ENCODE results near the gene NLRX1.
"Not testable (repeated sequence)": the region's sequence is repeated elsewhere in the genome, so short reads cannot be mapped to it uniquely, and the experiment has no call there.

NLRX1 gene

GRCh38 chr11:119168471-119169281, at the start of gene NLRX1:
Gene NLRX1, plus strand, starts transcription at chr11:119168725. Its CDS starts 2,679 bp downstream, at chr11:119171404.
- Mint-ChIP-seq H3K36me3 (ENCODE audit: low read depth) (peaks cover 1% of the 10 kb centered on the region), H3K4me1 (ENCODE audit: low read depth) (peaks cover 17% of the 10 kb centered on the region), H3K27me3 (ENCODE audit: low read depth) (no peaks in the 10 kb centered on the region), H3K27ac (peak within 1 kb of the TSS; percentile 95), H3K4me3 (peak within 1 kb of the TSS; percentile 94), H3K9me3 (no peaks in the 10 kb centered on the region)
- DNase-seq (ENCODE audit: low spot score) = peak; percentile 84

- peaks cover 40% of the 10 kb centered on the region for H3K4me1 Mint-ChIP-seq (ENCODE audit: low read depth)
- no peak overlapping the region for H3K4me3 Mint-ChIP-seq
- H3K36me3 Mint-ChIP-seq (ENCODE audit: low read depth) = peaks cover 41% of the 10 kb centered on the region
- H3K27ac Mint-ChIP-seq = no peak overlapping the region
- DNase-seq (ENCODE audit: low spot score) = no peak
- H3K27me3 Mint-ChIP-seq (ENCODE audit: low read depth) = no peaks in the 10 kb centered on the region
- H3K9me3 Mint-ChIP-seq = no peaks in the 10 kb centered on the region
These were observed 49.6 kb upstream of the NLRX1 start for GRCh38 chr11:119118946-119119345.

GRCh38 chr11:119120639-119121007, 47.9 kb upstream of the NLRX1 start:
- H3K36me3 Mint-ChIP-seq (ENCODE audit: low read depth) = peaks cover 36% of the 10 kb centered on the region
- no peaks in the 10 kb centered on the region for H3K9me3 Mint-ChIP-seq
- no peak for DNase-seq (ENCODE audit: low spot score)
- peak overlapping the region; percentile 95 for H3K4me3 Mint-ChIP-seq
- H3K27ac Mint-ChIP-seq = peak overlapping the region; percentile 82
- no peaks in the 10 kb centered on the region for H3K27me3 Mint-ChIP-seq (ENCODE audit: low read depth)
- peaks cover 31% of the 10 kb centered on the region for H3K4me1 Mint-ChIP-seq (ENCODE audit: low read depth)

GRCh38 chr11:119121008-119121810, 47.3 kb upstream of the NLRX1 start, which contains the start of gene HINFP:
Gene HINFP, plus strand, starts transcription at chr11:119121580. Its CDS starts 5,365 bp downstream, at chr11:119126945.
- peak within 1 kb of the TSS; percentile 82 for H3K27ac Mint-ChIP-seq
- H3K27me3 Mint-ChIP-seq (ENCODE audit: low read depth) = no peaks in the 10 kb centered on the region
- peaks cover 30% of the 10 kb centered on the region for H3K36me3 Mint-ChIP-seq (ENCODE audit: low read depth)
- H3K4me3 Mint-ChIP-seq = peak within 1 kb of the TSS; percentile 95
- H3K9me3 Mint-ChIP-seq = no peaks in the 10 kb centered on the region
- DNase-seq (ENCODE audit: low spot score) = peak; percentile 99
- H3K4me1 Mint-ChIP-seq (ENCODE audit: low read depth) = peaks cover 26% of the 10 kb centered on the region

GRCh38 chr11:119121811-119122124, 46.8 kb upstream of the NLRX1 start:
- Mint-ChIP-seq H3K4me3 (peak overlapping the region; percentile 95), H3K4me1 (ENCODE audit: low read depth) (peaks cover 27% of the 10 kb centered on the region), H3K9me3 (no peaks in the 10 kb centered on the region), H3K27ac (peak overlapping the region; percentile 82), H3K27me3 (ENCODE audit: low read depth) (no peaks in the 10 kb centered on the region), H3K36me3 (ENCODE audit: low read depth) (peaks cover 29% of the 10 kb centered on the region)
- DNase-seq (ENCODE audit: low spot score) = no peak

- no peak overlapping the region for H3K27ac Mint-ChIP-seq
- peaks cover 35% of the 10 kb centered on the region for H3K36me3 Mint-ChIP-seq (ENCODE audit: low read depth)
- no peak overlapping the region for H3K4me3 Mint-ChIP-seq
- peaks cover 26% of the 10 kb centered on the region for H3K4me1 Mint-ChIP-seq (ENCODE audit: low read depth)
- no peak for DNase-seq (ENCODE audit: low spot score)
- H3K9me3 Mint-ChIP-seq = no peaks in the 10 kb centered on the region
- H3K27me3 Mint-ChIP-seq (ENCODE audit: low read depth) = no peaks in the 10 kb centered on the region
These were observed 42.7 kb upstream of the NLRX1 start for GRCh38 chr11:119125821-119126220.

- no peak for DNase-seq (ENCODE audit: low spot score)
- peak overlapping the region; percentile 21 for H3K27ac Mint-ChIP-seq
- H3K36me3 Mint-ChIP-seq (ENCODE audit: low read depth) = peaks cover 42% of the 10 kb centered on the region
- no peak overlapping the region for H3K4me3 Mint-ChIP-seq
- peaks cover 23% of the 10 kb centered on the region for H3K4me1 Mint-ChIP-seq (ENCODE audit: low read depth)
- no peaks in the 10 kb centered on the region for H3K9me3 Mint-ChIP-seq
- H3K27me3 Mint-ChIP-seq (ENCODE audit: low read depth) = no peaks in the 10 kb centered on the region
These were observed 41.8 kb upstream of the NLRX1 start for GRCh38 chr11:119126675-119127268.

- H3K36me3 Mint-ChIP-seq (ENCODE audit: low read depth) = peaks cover 50% of the 10 kb centered on the region
- no peaks in the 10 kb centered on the region for H3K9me3 Mint-ChIP-seq
- no peak overlapping the region for H3K27ac Mint-ChIP-seq
- peaks cover 10% of the 10 kb centered on the region for H3K4me1 Mint-ChIP-seq (ENCODE audit: low read depth)
- H3K27me3 Mint-ChIP-seq (ENCODE audit: low read depth) = no peaks in the 10 kb centered on the region
- no peak for DNase-seq (ENCODE audit: low spot score)
- H3K4me3 Mint-ChIP-seq = no peak overlapping the region
These were observed 37.9 kb upstream of the NLRX1 start for GRCh38 chr11:119130662-119131061.

GRCh38 chr11:119134389-119134978, 34.0 kb upstream of the NLRX1 start:
- Mint-ChIP-seq H3K27ac (no peak overlapping the region), H3K9me3 (no peaks in the 10 kb centered on the region), H3K27me3 (ENCODE audit: low read depth) (peaks cover 13% of the 10 kb centered on the region), H3K4me1 (ENCODE audit: low read depth) (peaks cover 5% of the 10 kb centered on the region), H3K4me3 (no peak overlapping the region), H3K36me3 (ENCODE audit: low read depth) (peaks cover 37% of the 10 kb centered on the region)
- DNase-seq (ENCODE audit: low spot score) = no peak

GRCh38 chr11:119139276-119139675, 29.2 kb upstream of the NLRX1 start:
- H3K4me1 Mint-ChIP-seq (ENCODE audit: low read depth); DNase-seq (ENCODE audit: low spot score); H3K4me3 Mint-ChIP-seq; H3K9me3 Mint-ChIP-seq; H3K36me3 Mint-ChIP-seq (ENCODE audit: low read depth); H3K27ac Mint-ChIP-seq: not testable (repeated sequence)
- H3K27me3 Mint-ChIP-seq (ENCODE audit: low read depth) = peaks cover 20% of the 10 kb centered on the region

GRCh38 chr11:119144825-119145486, 23.6 kb upstream of the NLRX1 start:
- Mint-ChIP-seq H3K27ac (no peak overlapping the region), H3K4me1 (ENCODE audit: low read depth) (peaks cover 5% of the 10 kb centered on the region), H3K27me3 (ENCODE audit: low read depth) (peaks cover 42% of the 10 kb centered on the region), H3K4me3 (no peak overlapping the region), H3K36me3 (ENCODE audit: low read depth) (no peaks in the 10 kb centered on the region), H3K9me3 (no peaks in the 10 kb centered on the region)
- DNase-seq (ENCODE audit: low spot score) = peak; percentile 15

- Mint-ChIP-seq H3K27me3 (ENCODE audit: low read depth) (peaks cover 48% of the 10 kb centered on the region), H3K4me3 (no peak overlapping the region), H3K36me3 (ENCODE audit: low read depth) (no peaks in the 10 kb centered on the region), H3K27ac (no peak overlapping the region), H3K9me3 (no peaks in the 10 kb centered on the region), H3K4me1 (ENCODE audit: low read depth) (peaks cover 5% of the 10 kb centered on the region)
- DNase-seq (ENCODE audit: low spot score) = no peak
These were observed 23.0 kb upstream of the NLRX1 start for GRCh38 chr11:119145551-119145950.

GRCh38 chr11:119147604-119148333, 20.8 kb upstream of the NLRX1 start:
- Mint-ChIP-seq H3K4me1 (ENCODE audit: low read depth) (peaks cover 5% of the 10 kb centered on the region), H3K9me3 (no peaks in the 10 kb centered on the region), H3K36me3 (ENCODE audit: low read depth) (no peaks in the 10 kb centered on the region), H3K4me3 (peak overlapping the region; percentile 67), H3K27me3 (ENCODE audit: low read depth) (peaks cover 68% of the 10 kb centered on the region), H3K27ac (no peak overlapping the region)
- no peak for DNase-seq (ENCODE audit: low spot score)

Data from T-helper 2 cell treated with Interferon-gamma antibody and Interleukin-4, amounts not matched to agents 5 μg/mL and 100 μg/mL, for 36 hours (primary cell).